GM10266 (cell line): ENCODE results near the gene HNRNPL.

Experiments used
- DNase-seq: peaks from one replicate; pipeline ENCODE4 v3.0.0; 2012; ENCODE audit errors: extremely low spot score
- CTCF ChIP-seq: IDR thresholded peaks from 2 replicates; pipeline ENCODE4 v1.5.1; 2012; ENCODE audit warnings: mild to moderate bottlenecking, low read depth; ENCODE audit not compliant: control insufficient read depth, insufficient read depth; ENCODE audit errors: missing control alignments

HNRNPL gene

GRCh38 chr19:38788478-38789243 is 61.1 kb downstream of the HNRNPL start, which contains the start of gene LGALS7B:
LGALS7B (plus strand) TSS chr19:38789200; CDS start chr19:38789227, 27 bp downstream.
- DNase-seq, result no peak
- TF ChIP-seq CTCF, result no peak

GRCh38 chr19:38786572-38787265 is 63.1 kb downstream of the HNRNPL start:
- TF ChIP-seq CTCF, result no peak
- DNase-seq, result no peak
